ENCODE measurements around the gene CSNK1G2. TPM values are rescaled to one million over a fixed set of nuclear protein-coding genes. Genes with fewer than 3 reads are reported as not detected.

CSNK1G2 gene
- total RNA-seq, 1 donor, result 69.5 TPM

GRCh38 chr19:1954532-1954933 lies 13.6 kb downstream of the CSNK1G2 start:
- H3K4me3 ChIP-seq (ENCODE audit: low read depth, low read length), result no peak overlapping the region
- no peak for DNase-seq (ENCODE audit: low read depth)
- no peak for TF ChIP-seq CTCF (IDR thresholded peaks at IDR 0.05; ENCODE audit: insufficient read depth, low read depth, low read length)

- no peak for DNase-seq (ENCODE audit: low read depth)
- no peak overlapping the region for H3K4me3 ChIP-seq (ENCODE audit: low read depth, low read length)
- TF ChIP-seq CTCF (IDR thresholded peaks at IDR 0.05; ENCODE audit: insufficient read depth, low read depth, low read length), result no peak
Observed at GRCh38 chr19:1955171-1956121, 14.5 kb downstream of the CSNK1G2 start.

- no peak for TF ChIP-seq CTCF (IDR thresholded peaks at IDR 0.05; ENCODE audit: insufficient read depth, low read depth, low read length)
- H3K4me3 ChIP-seq (ENCODE audit: low read depth, low read length), result no peak overlapping the region
- DNase-seq (ENCODE audit: low read depth), result no peak
Observed at GRCh38 chr19:1956122-1956494, 15.1 kb downstream of the CSNK1G2 start.

GRCh38 chr19:1956868-1957492 lies 16.0 kb downstream of the CSNK1G2 start:
- no peak overlapping the region for H3K4me3 ChIP-seq (ENCODE audit: low read depth, low read length)
- TF ChIP-seq CTCF (IDR thresholded peaks at IDR 0.05; ENCODE audit: insufficient read depth, low read depth, low read length), result no peak
- no peak for DNase-seq (ENCODE audit: low read depth)

GRCh38 chr19:1957562-1958248 lies 16.7 kb downstream of the CSNK1G2 start:
- no peak overlapping the region for H3K4me3 ChIP-seq (ENCODE audit: low read depth, low read length)
- no peak for TF ChIP-seq CTCF (IDR thresholded peaks at IDR 0.05; ENCODE audit: insufficient read depth, low read depth, low read length)
- DNase-seq (ENCODE audit: low read depth), result no peak

- no peak for TF ChIP-seq CTCF (IDR thresholded peaks at IDR 0.05; ENCODE audit: insufficient read depth, low read depth, low read length)
- no peak for DNase-seq (ENCODE audit: low read depth)
- H3K4me3 ChIP-seq (ENCODE audit: low read depth, low read length), result no peak overlapping the region
Observed at GRCh38 chr19:1959928-1960589, 19.1 kb downstream of the CSNK1G2 start.

Data from fibroblast of villous mesenchyme (primary cell).